ENCODE data around the gene DOCK10.
"Not testable (repeated sequence)": the region's sequence is repeated elsewhere in the genome, so short reads cannot be mapped to it uniquely, and the experiment has no call there.

The DOCK10 gene

DNA sequence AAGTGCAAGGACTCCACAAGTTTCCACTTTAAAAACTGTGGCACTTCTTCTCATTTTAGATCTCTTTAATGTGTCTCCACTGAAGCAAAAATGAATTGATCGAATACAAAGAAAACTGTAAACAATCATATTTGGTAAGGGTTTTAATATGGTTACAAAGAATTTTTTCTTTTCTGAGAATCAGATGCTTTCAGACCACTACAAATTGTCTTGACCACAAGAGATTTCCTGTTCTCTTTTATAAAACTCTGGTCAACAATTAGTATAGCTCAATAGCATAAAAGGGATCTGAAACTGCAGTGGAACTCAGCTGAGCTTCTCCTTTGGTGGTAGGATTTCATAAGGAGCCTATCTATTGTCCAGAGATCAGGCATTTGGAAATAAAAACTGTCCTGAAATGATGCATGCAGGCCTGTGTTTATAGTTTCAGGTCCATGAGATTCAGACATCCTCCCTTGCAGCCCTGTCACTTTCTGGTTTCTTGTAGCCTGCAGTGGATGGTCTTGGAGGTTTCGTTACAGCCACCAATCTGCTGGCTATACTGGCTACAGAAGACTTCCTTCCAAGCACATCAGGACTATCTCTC is 120.0 kb downstream of the DOCK10 start:
- no peaks in the 10 kb centered on the region for H3K27me3 ChIP-seq (ENCODE audit: control insufficient read depth, insufficient read depth, low read length)
- no peaks in the 10 kb centered on the region for H3K36me3 ChIP-seq (ENCODE audit: control insufficient read depth, insufficient read depth, low read length)
- no peaks in the 10 kb centered on the region for H3K9me3 ChIP-seq (ENCODE audit: control insufficient read depth, insufficient read depth, low read length)
- no peak overlapping the region for H3K4me3 ChIP-seq (ENCODE audit: low read depth, low read length)
- no peak overlapping the region for H3K9ac ChIP-seq (ENCODE audit: low read depth, low read length)
- H3K4me1 ChIP-seq (ENCODE audit: control insufficient read depth, insufficient read depth, low read length) = no peaks in the 10 kb centered on the region

DNA sequence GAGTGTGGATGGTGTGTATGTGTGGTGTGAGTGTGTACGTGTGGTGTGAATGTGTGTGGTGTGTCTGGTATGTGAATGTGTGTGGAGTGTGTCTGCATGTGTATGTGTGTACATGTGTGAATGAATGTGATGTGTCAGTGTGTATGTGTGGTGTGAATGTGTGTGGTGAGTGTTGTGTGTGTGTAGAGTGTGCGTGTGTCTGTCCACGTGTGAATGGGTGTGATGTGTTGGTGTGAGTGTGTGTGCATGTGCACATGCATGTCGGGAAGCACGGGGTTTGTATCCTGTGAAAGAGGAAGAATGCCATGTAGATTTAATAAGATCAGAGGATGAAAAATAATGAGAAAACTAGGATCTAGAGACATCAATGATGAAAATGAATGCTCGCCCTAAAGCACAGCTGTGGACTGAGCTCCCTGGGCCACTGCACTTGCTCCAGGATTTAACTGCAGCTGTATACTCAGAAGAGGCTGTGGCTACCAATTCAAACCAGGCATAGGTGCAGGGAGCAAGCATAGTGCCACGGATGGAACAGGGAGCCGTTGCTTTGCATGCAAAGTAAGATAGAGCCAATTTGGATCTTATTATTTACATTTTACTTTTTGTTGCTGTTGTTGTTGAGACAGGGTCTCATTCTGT is 122.7 kb downstream of the DOCK10 start:
- Histone ChIP-seq H3K9ac (ENCODE audit: low read depth, low read length) (no peak overlapping the region), H3K9me3 (ENCODE audit: control insufficient read depth, insufficient read depth, low read length) (no peaks in the 10 kb centered on the region), H3K27me3 (ENCODE audit: control insufficient read depth, insufficient read depth, low read length) (no peaks in the 10 kb centered on the region), H3K4me3 (ENCODE audit: low read depth, low read length) (no peak overlapping the region), H3K36me3 (ENCODE audit: control insufficient read depth, insufficient read depth, low read length) (no peaks in the 10 kb centered on the region), H3K4me1 (ENCODE audit: control insufficient read depth, insufficient read depth, low read length) (no peaks in the 10 kb centered on the region)

DNA sequence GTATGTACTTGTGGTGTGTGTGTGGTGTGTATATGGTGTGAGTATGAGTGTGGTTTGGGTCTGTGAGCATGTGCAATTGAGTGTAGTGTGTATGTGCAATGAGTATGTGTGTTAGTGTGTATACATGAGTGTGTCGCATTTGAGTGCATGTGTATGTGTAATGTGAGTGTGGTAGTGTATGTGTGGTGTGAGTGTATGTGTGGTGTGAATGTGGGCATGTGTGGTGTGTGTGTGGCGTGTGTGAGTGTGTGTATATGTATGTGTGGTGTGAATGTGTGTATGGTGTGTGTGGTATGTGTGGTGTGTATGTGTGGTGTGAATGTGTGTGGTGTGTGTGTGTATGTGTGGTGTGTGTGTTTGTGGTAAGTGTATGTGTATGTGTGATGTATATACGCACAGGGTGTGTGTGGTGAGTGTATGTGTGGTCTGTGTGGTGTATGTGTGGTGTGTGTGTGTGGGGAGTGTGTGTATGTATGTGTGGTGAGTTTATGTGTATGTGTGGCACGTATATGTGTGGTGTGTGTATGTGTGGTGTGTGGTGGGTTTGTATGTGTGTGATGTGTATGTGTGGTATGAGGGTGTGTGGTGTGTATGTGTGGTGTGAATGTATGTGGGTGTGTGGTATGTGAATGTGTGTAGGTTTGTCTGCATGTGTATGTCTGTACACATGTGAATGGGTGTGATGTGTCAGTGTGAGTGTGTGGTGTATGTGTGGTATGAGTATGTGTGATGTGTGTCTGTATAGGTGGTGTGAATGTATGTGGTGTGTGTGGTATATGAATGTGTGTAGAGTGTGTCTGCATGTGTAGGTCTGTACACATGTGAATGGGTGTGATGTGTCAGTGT is 123.4 kb downstream of the DOCK10 start:
- Histone ChIP-seq H3K9ac (ENCODE audit: low read depth, low read length) (no peak overlapping the region), H3K36me3 (ENCODE audit: control insufficient read depth, insufficient read depth, low read length) (no peaks in the 10 kb centered on the region), H3K4me1 (ENCODE audit: control insufficient read depth, insufficient read depth, low read length) (no peaks in the 10 kb centered on the region), H3K9me3 (ENCODE audit: control insufficient read depth, insufficient read depth, low read length) (no peaks in the 10 kb centered on the region), H3K4me3 (ENCODE audit: low read depth, low read length) (no peak overlapping the region), H3K27me3 (ENCODE audit: control insufficient read depth, insufficient read depth, low read length) (no peaks in the 10 kb centered on the region)

DNA sequence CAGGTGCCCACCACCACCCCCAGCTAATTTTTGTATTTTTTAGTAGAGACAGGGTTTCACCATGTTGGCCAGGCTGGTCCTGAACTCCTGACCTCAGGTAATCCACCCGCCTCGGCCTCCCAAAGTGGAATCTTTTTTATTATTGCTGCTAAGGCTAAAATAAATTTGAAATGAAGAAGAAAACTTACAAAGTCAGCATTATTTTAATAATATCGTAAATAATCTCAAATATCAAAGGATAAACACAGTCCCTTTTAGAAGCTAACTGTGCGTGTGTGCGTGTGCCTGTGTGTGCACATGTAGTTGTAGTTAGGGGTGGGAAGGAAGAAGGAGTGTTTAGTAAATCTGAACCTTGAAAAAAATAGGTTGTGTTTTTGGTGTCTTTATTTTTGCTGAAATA is 125.0 kb downstream of the DOCK10 start:
- not testable (repeated sequence) for H3K9ac ChIP-seq (ENCODE audit: low read depth, low read length); H3K36me3 ChIP-seq (ENCODE audit: control insufficient read depth, insufficient read depth, low read length); H3K9me3 ChIP-seq (ENCODE audit: control insufficient read depth, insufficient read depth, low read length); H3K4me1 ChIP-seq (ENCODE audit: control insufficient read depth, insufficient read depth, low read length); H3K27me3 ChIP-seq (ENCODE audit: control insufficient read depth, insufficient read depth, low read length); H3K4me3 ChIP-seq (ENCODE audit: low read depth, low read length)

DNA sequence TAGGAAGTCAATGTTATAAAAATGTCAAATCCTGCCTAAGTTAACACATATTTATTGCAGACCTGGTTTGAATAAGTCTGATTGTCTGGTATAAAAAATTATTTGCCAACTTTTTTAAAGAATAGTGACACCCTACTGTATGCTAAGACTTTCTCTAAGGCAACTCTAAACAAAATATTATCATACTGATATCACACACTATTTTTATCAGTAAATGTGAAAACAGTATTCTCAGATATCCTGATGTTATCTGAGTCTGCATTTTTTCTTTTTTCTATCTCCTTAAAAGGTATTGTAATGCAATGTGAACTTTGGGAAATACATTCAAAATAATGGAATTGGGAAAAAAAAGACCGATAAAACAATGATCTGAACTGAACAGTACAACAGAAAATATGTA is 127.1 kb downstream of the DOCK10 start:
- H3K9me3 ChIP-seq (ENCODE audit: control insufficient read depth, insufficient read depth, low read length) = no peaks in the 10 kb centered on the region
- H3K4me3 ChIP-seq (ENCODE audit: low read depth, low read length) = no peak overlapping the region
- H3K4me1 ChIP-seq (ENCODE audit: control insufficient read depth, insufficient read depth, low read length) = no peaks in the 10 kb centered on the region
- no peaks in the 10 kb centered on the region for H3K27me3 ChIP-seq (ENCODE audit: control insufficient read depth, insufficient read depth, low read length)
- no peak overlapping the region for H3K9ac ChIP-seq (ENCODE audit: low read depth, low read length)
- H3K36me3 ChIP-seq (ENCODE audit: control insufficient read depth, insufficient read depth, low read length) = no peaks in the 10 kb centered on the region

DNA sequence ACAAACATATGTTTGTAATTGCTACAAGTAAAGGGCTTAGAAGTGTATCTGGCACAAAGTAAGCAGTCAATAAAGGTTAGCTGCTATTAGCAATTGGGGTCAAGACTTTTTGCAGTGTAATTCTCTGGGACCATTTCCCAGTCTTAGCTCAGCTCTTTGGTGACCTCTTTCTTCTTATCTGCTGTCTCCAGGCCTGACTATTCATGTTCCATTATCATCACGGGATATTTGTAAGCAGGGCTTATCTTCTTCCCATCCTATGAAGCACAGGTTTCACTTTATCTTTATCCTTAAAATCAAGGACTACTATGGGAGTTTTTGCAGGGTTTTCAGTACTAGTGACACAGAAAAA is 131.7 kb downstream of the DOCK10 start:
- Histone ChIP-seq H3K9ac (ENCODE audit: low read depth, low read length) (no peak overlapping the region), H3K4me1 (ENCODE audit: control insufficient read depth, insufficient read depth, low read length) (no peaks in the 10 kb centered on the region), H3K4me3 (ENCODE audit: low read depth, low read length) (no peak overlapping the region), H3K9me3 (ENCODE audit: control insufficient read depth, insufficient read depth, low read length) (no peaks in the 10 kb centered on the region), H3K36me3 (ENCODE audit: control insufficient read depth, insufficient read depth, low read length) (no peaks in the 10 kb centered on the region), H3K27me3 (ENCODE audit: control insufficient read depth, insufficient read depth, low read length) (no peaks in the 10 kb centered on the region)

DNA sequence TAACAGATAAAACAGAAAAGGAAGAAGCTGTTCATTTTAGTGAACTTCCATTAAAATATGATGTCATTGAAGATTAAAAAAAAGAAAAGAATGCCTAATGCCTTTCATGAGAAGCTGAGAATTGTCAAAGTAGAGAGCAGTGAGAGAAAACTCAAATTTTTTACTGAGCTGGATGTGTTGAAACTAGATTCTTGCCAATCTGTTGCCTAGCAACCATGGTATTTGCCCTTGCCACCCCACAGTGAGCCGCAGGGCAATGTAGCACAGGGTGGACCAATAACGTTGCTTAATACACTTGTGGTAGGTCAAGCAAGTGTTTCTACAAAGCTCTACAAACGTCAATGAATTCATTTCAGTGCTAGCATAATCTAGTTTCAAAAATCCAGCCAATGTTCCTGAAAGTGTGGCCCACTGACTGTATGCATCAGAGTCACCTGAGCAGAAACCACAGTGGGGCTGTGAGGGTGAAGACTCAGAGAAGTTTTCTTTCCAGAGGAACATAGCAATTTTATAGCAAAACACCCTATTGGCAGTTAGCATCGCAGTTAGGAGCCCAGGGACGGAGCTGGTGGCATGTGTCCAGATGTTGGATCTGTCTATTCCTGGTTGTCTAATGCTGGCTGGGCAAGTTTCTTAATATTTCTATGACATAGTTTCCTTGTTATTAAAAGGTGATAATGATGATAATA is 132.2 kb downstream of the DOCK10 start:
- no peaks in the 10 kb centered on the region for H3K36me3 ChIP-seq (ENCODE audit: control insufficient read depth, insufficient read depth, low read length)
- H3K9me3 ChIP-seq (ENCODE audit: control insufficient read depth, insufficient read depth, low read length) = no peaks in the 10 kb centered on the region
- no peaks in the 10 kb centered on the region for H3K27me3 ChIP-seq (ENCODE audit: control insufficient read depth, insufficient read depth, low read length)
- no peak overlapping the region for H3K9ac ChIP-seq (ENCODE audit: low read depth, low read length)
- no peak overlapping the region for H3K4me3 ChIP-seq (ENCODE audit: low read depth, low read length)
- no peaks in the 10 kb centered on the region for H3K4me1 ChIP-seq (ENCODE audit: control insufficient read depth, insufficient read depth, low read length)

DNA sequence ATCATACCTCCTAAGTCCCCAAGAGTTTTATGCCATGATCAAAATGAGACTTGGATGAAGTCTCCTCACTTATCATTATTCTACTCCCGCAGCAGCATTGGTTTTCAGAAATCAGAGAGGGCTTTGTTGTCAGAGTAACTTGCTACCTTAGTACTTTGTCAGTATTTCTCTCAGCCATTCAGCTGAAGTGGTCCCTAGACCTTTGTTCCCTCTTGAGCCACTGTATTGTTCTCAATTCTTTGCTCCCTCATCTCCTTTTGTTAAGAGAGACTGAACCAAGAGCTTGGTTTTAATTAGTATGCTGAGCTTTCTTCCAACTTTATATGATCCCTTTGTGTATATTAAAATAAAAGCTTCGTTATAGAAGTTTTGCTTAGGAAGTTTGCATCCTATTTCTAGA is 133.4 kb downstream of the DOCK10 start:
- Histone ChIP-seq H3K9ac (ENCODE audit: low read depth, low read length) (no peak overlapping the region), H3K4me1 (ENCODE audit: control insufficient read depth, insufficient read depth, low read length) (no peaks in the 10 kb centered on the region), H3K36me3 (ENCODE audit: control insufficient read depth, insufficient read depth, low read length) (no peaks in the 10 kb centered on the region), H3K9me3 (ENCODE audit: control insufficient read depth, insufficient read depth, low read length) (no peaks in the 10 kb centered on the region), H3K4me3 (ENCODE audit: low read depth, low read length) (no peak overlapping the region), H3K27me3 (ENCODE audit: control insufficient read depth, insufficient read depth, low read length) (no peaks in the 10 kb centered on the region)

DNA sequence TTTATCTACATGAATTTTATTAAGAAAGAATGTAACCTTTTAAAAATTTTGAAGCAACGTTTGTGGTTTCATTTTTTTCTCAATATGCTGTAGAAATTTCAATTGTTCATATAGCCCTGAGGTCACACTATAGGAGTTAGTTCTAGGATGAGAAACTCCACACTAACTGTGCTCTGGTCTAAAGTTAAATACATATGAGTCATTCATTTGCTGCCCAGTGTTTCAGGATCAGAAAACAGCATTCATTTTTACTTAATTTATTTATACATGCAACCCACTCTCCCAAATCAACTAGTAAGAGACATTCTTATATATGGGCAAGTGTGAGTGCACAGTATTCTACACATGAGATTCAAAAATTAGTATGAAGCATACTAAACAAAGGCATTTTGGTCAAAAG is 137.9 kb downstream of the DOCK10 start:
- Histone ChIP-seq H3K27me3 (ENCODE audit: control insufficient read depth, insufficient read depth, low read length) (no peaks in the 10 kb centered on the region), H3K4me1 (ENCODE audit: control insufficient read depth, insufficient read depth, low read length) (no peaks in the 10 kb centered on the region)

DNA sequence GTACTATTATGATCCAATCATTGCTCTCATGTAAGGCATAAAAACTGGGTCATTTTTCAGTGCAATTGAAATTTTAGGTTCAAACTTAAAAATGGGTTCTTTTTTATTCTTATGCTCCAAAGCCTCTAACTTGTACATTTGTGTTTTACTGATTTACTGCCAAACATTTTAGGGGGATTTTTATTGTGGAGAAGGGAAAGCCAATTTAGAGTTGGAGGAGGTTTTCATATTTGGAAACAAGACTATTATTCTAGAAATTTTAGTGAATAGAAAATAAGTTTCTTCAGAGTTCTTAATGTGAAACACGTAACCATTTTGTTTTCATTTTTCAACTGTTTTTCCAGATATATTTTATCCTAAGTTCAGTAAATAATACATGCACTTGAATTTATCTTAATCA is 138.6 kb downstream of the DOCK10 start:
- H3K9ac ChIP-seq (ENCODE audit: low read depth, low read length) = no peak overlapping the region
- H3K9me3 ChIP-seq (ENCODE audit: control insufficient read depth, insufficient read depth, low read length) = no peaks in the 10 kb centered on the region
- no peaks in the 10 kb centered on the region for H3K4me1 ChIP-seq (ENCODE audit: control insufficient read depth, insufficient read depth, low read length)
- H3K36me3 ChIP-seq (ENCODE audit: control insufficient read depth, insufficient read depth, low read length) = no peaks in the 10 kb centered on the region
- H3K4me3 ChIP-seq (ENCODE audit: low read depth, low read length) = no peak overlapping the region
- no peaks in the 10 kb centered on the region for H3K27me3 ChIP-seq (ENCODE audit: control insufficient read depth, insufficient read depth, low read length)

More for the DNA sequence above, 137.9 kb downstream of the DOCK10 start:
- H3K4me3 ChIP-seq (ENCODE audit: low read depth, low read length) = no peak overlapping the region
- H3K9me3 ChIP-seq (ENCODE audit: control insufficient read depth, insufficient read depth, low read length) = no peaks in the 10 kb centered on the region
- H3K36me3 ChIP-seq (ENCODE audit: control insufficient read depth, insufficient read depth, low read length) = no peaks in the 10 kb centered on the region
- H3K9ac ChIP-seq (ENCODE audit: low read depth, low read length) = no peak overlapping the region

DNA sequence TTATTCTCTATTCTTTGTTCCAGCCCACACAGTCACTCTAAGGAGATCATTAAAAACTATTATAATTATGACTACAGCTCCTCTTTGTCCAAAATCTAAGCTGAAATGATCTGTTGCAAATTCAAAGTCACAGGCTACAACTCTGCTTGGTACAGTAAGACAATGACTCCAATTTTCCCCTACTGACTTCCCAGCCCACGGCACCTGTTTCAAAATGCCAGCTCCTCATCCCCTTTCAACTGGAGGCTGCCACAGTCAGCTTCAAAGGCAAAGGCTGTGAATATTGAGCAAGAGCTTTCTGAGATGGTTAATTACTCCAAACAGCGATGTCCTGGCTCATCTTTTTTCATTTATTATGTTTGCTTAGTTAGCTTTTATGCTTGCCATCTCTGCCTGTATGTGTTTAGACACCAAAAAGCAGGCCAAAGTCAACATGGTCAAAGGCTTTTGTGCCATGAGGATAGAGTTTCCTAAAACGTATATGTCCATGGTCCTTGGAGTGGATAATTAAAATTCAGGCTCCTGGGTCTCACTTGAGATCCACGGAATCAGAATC is 141.1 kb downstream of the DOCK10 start:
- Histone ChIP-seq H3K27me3 (ENCODE audit: control insufficient read depth, insufficient read depth, low read length) (no peaks in the 10 kb centered on the region), H3K4me1 (ENCODE audit: control insufficient read depth, insufficient read depth, low read length) (no peaks in the 10 kb centered on the region), H3K9ac (ENCODE audit: low read depth, low read length) (no peak overlapping the region), H3K9me3 (ENCODE audit: control insufficient read depth, insufficient read depth, low read length) (no peaks in the 10 kb centered on the region), H3K36me3 (ENCODE audit: control insufficient read depth, insufficient read depth, low read length) (no peaks in the 10 kb centered on the region), H3K4me3 (ENCODE audit: low read depth, low read length) (no peak overlapping the region)
